Fibroblast of villous mesenchyme (primary cell): ENCODE measurements around the gene NPFFR2. TPM values are rescaled to one million over a fixed set of nuclear protein-coding genes. Genes with fewer than 3 reads are reported as not detected.

Experiments used
- DNase-seq: peaks from one replicate; pipeline ENCODE4 v3.0.0-alpha.2; 2010; ENCODE audit warnings: low read depth
- H3K4me3 ChIP-seq: 2 replicates; pipeline ENCODE4 v1.5.1; 2011; ENCODE audit warnings: low read depth, mild to moderate bottlenecking, low read length
- CTCF ChIP-seq: IDR thresholded peaks from 2 replicates; pipeline ENCODE4 v1.5.1; 2012; ENCODE audit warnings: low read depth, mild to moderate bottlenecking, low read length; ENCODE audit not compliant: insufficient read depth
- total RNA-seq: library from RNA; depleted of rRNA; stranded (reverse); fragments of >200 nt; gene quantifications from 2 replicates; pipeline ENCODE4 v1.2.3, GENCODE V29; 2012

Gene NPFFR2
- total RNA-seq: 0.32 and 0.86 TPM in 2 replicates

- TF ChIP-seq CTCF: no peak
- peak within 1 kb of the TSS; percentile 21 for H3K4me3 ChIP-seq
- DNase-seq: peak; percentile 6
Observed at GRCh38 chr4:72031868-72032608, at the start of gene NPFFR2. Gene NPFFR2, plus strand, starts transcription at chr4:72032000. Its CDS starts 96,592 bp downstream, at chr4:72128592.

GRCh38 chr4:71992571-71993312 is 39.1 kb upstream of the NPFFR2 start:
- no peak for TF ChIP-seq CTCF
- no peak overlapping the region for H3K4me3 ChIP-seq
- no peak for DNase-seq

GRCh38 chr4:71994559-71994958 is 37.2 kb upstream of the NPFFR2 start:
- no peak overlapping the region for H3K4me3 ChIP-seq
- DNase-seq: no peak
- TF ChIP-seq CTCF: no peak

DNA sequence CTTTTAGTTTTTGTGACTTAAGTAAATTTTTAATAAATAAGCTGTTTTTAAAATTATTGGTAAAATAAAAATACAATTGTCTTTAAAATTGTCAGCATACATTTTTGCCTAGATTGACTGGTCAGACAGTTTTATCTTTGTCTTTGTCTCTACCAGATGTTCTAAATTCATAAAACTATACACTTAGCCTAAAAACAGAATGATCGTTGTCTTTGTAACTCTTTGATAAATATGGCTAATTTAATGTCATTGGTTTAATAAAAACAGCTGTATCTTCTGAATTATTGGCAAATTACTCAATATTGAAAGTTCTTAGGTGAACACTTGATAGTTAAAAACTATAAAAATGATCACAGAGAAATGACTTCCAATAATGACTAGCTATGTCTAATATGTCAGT is 36.5 kb upstream of the NPFFR2 start:
- TF ChIP-seq CTCF: no peak
- H3K4me3 ChIP-seq: no peak overlapping the region
- DNase-seq: no peak

- no peak for TF ChIP-seq CTCF
- DNase-seq: peak; percentile 0
- no peak overlapping the region for H3K4me3 ChIP-seq
Observed at GRCh38 chr4:72006586-72006985, 25.2 kb upstream of the NPFFR2 start.

- no peak for DNase-seq
- H3K4me3 ChIP-seq: no peak overlapping the region
- TF ChIP-seq CTCF: no peak
Observed at GRCh38 chr4:72011906-72012305, 19.9 kb upstream of the NPFFR2 start.
